Neural progenitor cell (in vitro differentiated cells): ENCODE measurements around the gene AMN.

ENCODE experiments used
- EZH2phosphoT487 ChIP-seq: fragments of 200-600 bp; sonication (generic); IDR thresholded peaks from 2 replicates; pipeline ENCODE4 v1.6.1; 2017; ENCODE audit warnings: antibody characterized with exemption
- TF ChIP-seq, protein P1 (sequence below): fragments of 200-600 bp; sonication (generic); IDR thresholded peaks from 2 replicates; pipeline ENCODE4 v1.5.1; 2017; ENCODE audit warnings: antibody characterized with exemption, mild to moderate bottlenecking

DNA sequence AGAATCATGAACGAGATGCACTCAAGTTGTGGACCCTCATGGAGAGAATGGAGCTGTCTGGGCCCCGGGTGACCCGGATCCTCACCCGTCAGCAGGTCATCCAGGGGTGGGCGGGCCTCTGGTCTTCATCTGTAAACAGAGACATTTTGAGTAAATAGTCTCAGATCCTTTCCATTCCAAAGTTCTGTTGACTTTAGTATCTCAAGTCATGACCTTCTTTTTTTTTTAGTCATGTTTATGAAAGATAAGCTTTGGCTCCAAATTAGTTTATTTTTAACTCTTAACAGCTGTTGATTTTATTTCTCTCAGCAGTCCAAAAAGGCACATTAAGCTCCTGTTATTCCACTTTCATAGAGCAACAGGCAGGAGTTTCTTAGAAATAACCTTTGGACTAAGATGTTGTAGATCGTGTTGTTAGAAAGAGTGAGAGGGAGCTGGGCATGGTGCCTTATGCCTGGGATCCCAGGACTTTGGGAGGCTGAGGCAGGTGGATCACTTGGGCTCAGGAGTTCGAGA is 48.9 kb upstream of the AMN start:
- TF ChIP-seq, protein P1, sequence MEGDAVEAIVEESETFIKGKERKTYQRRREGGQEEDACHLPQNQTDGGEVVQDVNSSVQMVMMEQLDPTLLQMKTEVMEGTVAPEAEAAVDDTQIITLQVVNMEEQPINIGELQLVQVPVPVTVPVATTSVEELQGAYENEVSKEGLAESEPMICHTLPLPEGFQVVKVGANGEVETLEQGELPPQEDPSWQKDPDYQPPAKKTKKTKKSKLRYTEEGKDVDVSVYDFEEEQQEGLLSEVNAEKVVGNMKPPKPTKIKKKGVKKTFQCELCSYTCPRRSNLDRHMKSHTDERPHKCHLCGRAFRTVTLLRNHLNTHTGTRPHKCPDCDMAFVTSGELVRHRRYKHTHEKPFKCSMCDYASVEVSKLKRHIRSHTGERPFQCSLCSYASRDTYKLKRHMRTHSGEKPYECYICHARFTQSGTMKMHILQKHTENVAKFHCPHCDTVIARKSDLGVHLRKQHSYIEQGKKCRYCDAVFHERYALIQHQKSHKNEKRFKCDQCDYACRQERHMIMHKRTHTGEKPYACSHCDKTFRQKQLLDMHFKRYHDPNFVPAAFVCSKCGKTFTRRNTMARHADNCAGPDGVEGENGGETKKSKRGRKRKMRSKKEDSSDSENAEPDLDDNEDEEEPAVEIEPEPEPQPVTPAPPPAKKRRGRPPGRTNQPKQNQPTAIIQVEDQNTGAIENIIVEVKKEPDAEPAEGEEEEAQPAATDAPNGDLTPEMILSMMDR, result no peak
- no peak for TF ChIP-seq EZH2phosphoT487
